Keratinocyte (primary cell): ENCODE measurements around the gene SLC35E2B. TPM values are rescaled to one million over a fixed set of nuclear protein-coding genes. Genes with fewer than 3 reads are reported as not detected.

Source experiments
- DNase-seq: peaks from one replicate; pipeline ENCODE4 v3.0.0-alpha.2; 2011; ENCODE audit warnings: low read depth, missing footprints, low spot score
- FAIRE-seq: peaks from 2 replicates; lab custom pipeline; 2011; peaks lifted over from hg19 to GRCh38; lab: Jason Lieb, UNC
- H2AFZ ChIP-seq: 2 replicates; pipeline ENCODE4 v1.6.0; 2012; ENCODE audit warnings: low read length, control low read depth, inconsistent platforms; ENCODE audit not compliant: control insufficient read depth
- H3K27ac ChIP-seq: 2 replicates; pipeline ENCODE4 v1.5.1; 2011; ENCODE audit warnings: low read length; ENCODE audit not compliant: control insufficient read depth, insufficient read depth
- H3K27me3 ChIP-seq: 3 replicates; pipeline ENCODE4 v1.6.0; 2011; ENCODE audit warnings: low read length; ENCODE audit not compliant: control insufficient read depth, insufficient read depth; ENCODE audit errors: extremely low read depth
- H3K36me3 ChIP-seq, 2 experiments: 2 replicates in 1 of 2; 3 replicates in 1 of 2; pipeline ENCODE4 v1.5.1; 2011; ENCODE audit warnings: low read length in 2 of 2, mild to moderate bottlenecking in 1 of 2; ENCODE audit not compliant: control insufficient read depth in 2 of 2, insufficient read depth in 2 of 2; ENCODE audit errors: extremely low read depth in 1 of 2
- H3K4me1 ChIP-seq: 3 replicates; pipeline ENCODE4 v1.5.1; 2011; ENCODE audit warnings: low read length; ENCODE audit not compliant: control insufficient read depth, insufficient read depth; ENCODE audit errors: extremely low read depth
- H3K4me2 ChIP-seq: 3 replicates; pipeline ENCODE4 v1.6.0; 2011; ENCODE audit warnings: low read depth, low read length; ENCODE audit not compliant: control insufficient read depth, insufficient read depth; ENCODE audit errors: extremely low read depth
- H3K4me3 ChIP-seq, 3 experiments: fragments of 200-600 bp in 1 of 3; sonication (generic) in 1 of 3; 2 replicates in 2 of 3; 3 replicates in 1 of 3; pipeline ENCODE4 v1.5.1; 2011 to 2016; ENCODE audit warnings: low read length in 3 of 3, mild to moderate bottlenecking in 3 of 3, control low read depth in 2 of 3, inconsistent platforms in 1 of 3, low read depth in 1 of 3, mixed read lengths in 1 of 3, mixed run types in 1 of 3, moderate library complexity in 1 of 3; ENCODE audit not compliant: control insufficient read depth in 2 of 3, insufficient read depth in 2 of 3; ENCODE audit errors: extremely low read depth in 1 of 3
- H3K79me2 ChIP-seq: 2 replicates; pipeline ENCODE4 v1.6.0; 2012; ENCODE audit warnings: low read length; ENCODE audit not compliant: control insufficient read depth, insufficient read depth
- H3K9ac ChIP-seq: 3 replicates; pipeline ENCODE4 v1.6.0; 2011; ENCODE audit warnings: low read length; ENCODE audit not compliant: control insufficient read depth, insufficient read depth; ENCODE audit errors: extremely low read depth
- H3K9me1 ChIP-seq: 3 replicates; pipeline ENCODE4 v1.6.0; 2011; ENCODE audit warnings: low read length; ENCODE audit not compliant: control insufficient read depth, insufficient read depth; ENCODE audit errors: extremely low read depth
- H3K9me3 ChIP-seq: 2 replicates; pipeline ENCODE4 v1.5.1; 2012; ENCODE audit warnings: low read depth, low read length; ENCODE audit not compliant: control insufficient read depth
- H4K20me1 ChIP-seq: 3 replicates; pipeline ENCODE4 v1.6.0; 2011; ENCODE audit warnings: low read length; ENCODE audit not compliant: control insufficient read depth, insufficient read depth; ENCODE audit errors: extremely low read depth
- EZH2 ChIP-seq: IDR thresholded peaks from one replicate; pipeline ENCODE4 v1.6.1; 2012; ENCODE audit warnings: inconsistent platforms, mild to moderate bottlenecking, low read length, moderate library complexity
- dilution Hi-C: fragments of 300-500 bp; cut with MboI; formaldehyde crosslinking; loops from one replicate; pipeline ENCODE4 v1.7.0; 2020; ENCODE audit warnings: low sequenced_read_pairs; ENCODE audit not compliant: extremely low pct_ligation_motif_present
- polyA plus RNA-seq, 5 experiments: library from polyadenylated mRNA; depleted of rRNA in 3 of 5; stranded (reverse) in 3 of 5; stranded (forward) in 1 of 5; unstranded in 1 of 5; fragments of >200 nt; gene quantifications; 1 replicate in 1 of 5; 2 replicates in 3 of 5; 3 replicates in 1 of 5; pipeline versions ENCODE4 v1.2.1 to v1.2.3, GENCODE V29; 2011 to 2012; ENCODE audit warnings: missing spikeins in 2 of 5, low read depth in 1 of 5, low replicate concordance in 1 of 5
- TF ChIP-seq, protein P1 (sequence below), 3 experiments: IDR thresholded peaks in 1 of 3; conservative IDR thresholded peaks in 1 of 3; optimal IDR thresholded peaks in 1 of 3; 2 replicates in 2 of 3; 3 replicates in 1 of 3; pipeline versions ENCODE3 to v1.5.1; 2011; ENCODE audit warnings: low read length in 3 of 3, mild to moderate bottlenecking in 3 of 3, moderate library complexity in 2 of 3, control low read depth in 1 of 3, inconsistent platforms in 1 of 3; ENCODE audit not compliant: insufficient read depth in 2 of 3; ENCODE audit errors: extremely low read depth in 1 of 3

Gene SLC35E2B
- polyA plus RNA-seq, 1 donor (not counting 4 experiments of a cell fraction or from before 2014, with no cell fraction given): 10.3 TPM

DNA sequence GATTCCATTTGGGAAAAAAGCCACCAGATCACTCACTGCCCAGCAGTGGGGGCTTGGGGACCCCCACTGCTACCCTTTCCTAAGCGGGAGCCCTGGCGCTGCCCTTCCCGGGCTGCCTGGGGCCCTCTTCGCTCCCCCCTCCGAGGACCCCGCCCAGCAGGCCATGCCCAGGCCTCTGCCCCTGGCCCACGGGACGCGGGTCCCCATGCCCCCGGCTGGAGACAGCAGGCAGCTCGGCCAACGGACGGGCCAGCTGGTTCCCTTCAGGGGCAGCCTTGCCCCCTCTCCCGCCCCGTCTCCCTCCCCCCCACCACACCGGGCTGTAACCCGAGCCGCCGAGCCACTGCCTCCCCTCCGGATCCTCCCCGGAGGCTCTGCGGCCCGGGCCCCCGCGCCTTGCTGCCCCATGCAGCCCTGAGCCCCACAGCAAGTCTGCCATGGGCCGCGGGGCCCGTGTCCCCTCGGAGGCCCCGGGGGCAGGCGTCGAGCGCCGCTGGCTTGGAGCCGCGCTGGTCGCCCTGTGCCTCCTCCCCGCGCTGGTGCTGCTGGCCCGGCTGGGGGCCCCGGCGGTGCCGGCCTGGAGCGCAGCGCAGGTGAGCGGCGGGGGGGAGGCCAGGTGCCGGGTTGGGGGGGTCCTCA lies 60.7 kb downstream of the SLC35E2B start, which contains the start of gene MMP23B:
Gene MMP23B, plus strand, starts transcription at position 392 of the 639 bp plus-strand sequence. Its CDS starts 46 bp downstream, at position 438.
- Histone ChIP-seq H3K4me2 (no peak within 1 kb of the TSS), H3K4me1 (peaks cover 18% of the 10 kb centered on the region), H3K27ac (no peak within 1 kb of the TSS), H2AFZ (no peak within 1 kb of the TSS), H3K36me3 (no peaks in the 10 kb centered on the region), H3K9me3 (no peaks in the 10 kb centered on the region), H3K27me3 (peaks cover 15% of the 10 kb centered on the region), H3K79me2 (no peaks in the 10 kb centered on the region), H3K4me3 (no peak within 1 kb of the TSS), H3K9ac (no peak within 1 kb of the TSS), H4K20me1 (no peaks in the 10 kb centered on the region), H3K9me1 (no peaks in the 10 kb centered on the region)
- no peak for DNase-seq
- dilution Hi-C loops: no loop called here
- no peak for FAIRE-seq
- TF ChIP-seq EZH2: peak; percentile 32
- TF ChIP-seq, protein P1, sequence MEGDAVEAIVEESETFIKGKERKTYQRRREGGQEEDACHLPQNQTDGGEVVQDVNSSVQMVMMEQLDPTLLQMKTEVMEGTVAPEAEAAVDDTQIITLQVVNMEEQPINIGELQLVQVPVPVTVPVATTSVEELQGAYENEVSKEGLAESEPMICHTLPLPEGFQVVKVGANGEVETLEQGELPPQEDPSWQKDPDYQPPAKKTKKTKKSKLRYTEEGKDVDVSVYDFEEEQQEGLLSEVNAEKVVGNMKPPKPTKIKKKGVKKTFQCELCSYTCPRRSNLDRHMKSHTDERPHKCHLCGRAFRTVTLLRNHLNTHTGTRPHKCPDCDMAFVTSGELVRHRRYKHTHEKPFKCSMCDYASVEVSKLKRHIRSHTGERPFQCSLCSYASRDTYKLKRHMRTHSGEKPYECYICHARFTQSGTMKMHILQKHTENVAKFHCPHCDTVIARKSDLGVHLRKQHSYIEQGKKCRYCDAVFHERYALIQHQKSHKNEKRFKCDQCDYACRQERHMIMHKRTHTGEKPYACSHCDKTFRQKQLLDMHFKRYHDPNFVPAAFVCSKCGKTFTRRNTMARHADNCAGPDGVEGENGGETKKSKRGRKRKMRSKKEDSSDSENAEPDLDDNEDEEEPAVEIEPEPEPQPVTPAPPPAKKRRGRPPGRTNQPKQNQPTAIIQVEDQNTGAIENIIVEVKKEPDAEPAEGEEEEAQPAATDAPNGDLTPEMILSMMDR (optimal IDR thresholded peaks at IDR 0.05 in 1 of 3, IDR thresholded peaks at IDR 0.05 in 1 of 3, conservative IDR thresholded peaks at IDR 0.05 in 1 of 3; ENCODE audit: extremely low read depth in 1 of 3, insufficient read depth in 2 of 3, low read length in 3 of 3): no peak

DNA sequence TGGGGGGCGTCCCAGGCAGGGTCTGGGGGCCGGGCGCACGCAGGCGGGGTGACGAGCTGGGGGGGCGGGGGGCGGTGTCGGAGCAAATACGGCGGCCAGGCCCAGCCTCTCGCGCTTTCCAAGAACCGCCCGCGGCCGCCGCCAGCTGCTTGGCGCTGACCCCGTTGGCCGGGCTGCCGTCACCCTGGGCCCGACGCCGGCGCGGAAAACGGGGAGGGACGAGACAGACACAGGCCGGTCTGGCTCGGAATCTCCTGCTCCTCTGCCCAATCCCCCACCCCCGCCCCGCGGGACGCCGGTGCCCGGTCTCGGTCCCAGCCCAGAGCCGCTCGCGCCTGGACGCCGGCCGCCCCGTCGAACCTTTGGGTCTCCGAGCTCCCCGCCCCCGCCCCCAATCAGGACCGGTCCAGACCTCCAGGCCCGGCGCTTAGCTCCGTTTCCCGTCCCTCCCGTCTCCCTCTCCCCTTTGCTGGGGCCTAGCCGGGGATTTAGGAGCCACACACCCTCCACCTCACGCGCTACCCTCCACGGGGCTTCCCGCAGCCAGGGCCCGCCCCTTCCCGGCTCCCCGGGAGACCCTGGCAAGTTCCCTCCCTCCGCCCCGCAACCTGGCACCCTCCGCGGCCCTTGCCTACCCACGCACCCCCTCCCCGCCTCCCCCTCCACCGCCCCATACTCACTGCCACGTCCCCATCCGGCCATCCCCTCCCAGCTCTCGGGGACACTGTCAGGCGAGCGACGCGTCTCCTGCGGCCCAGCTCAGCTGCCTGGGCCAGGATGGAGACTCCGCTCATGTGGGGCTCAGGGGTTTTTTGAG lies 61.4 kb downstream of the SLC35E2B start:
- DNase-seq (no peak), FAIRE-seq (no peak)
- Histone ChIP-seq H3K4me1 (peaks cover 18% of the 10 kb centered on the region), H3K9me3 (no peaks in the 10 kb centered on the region), H3K9ac (no peak overlapping the region), H3K9me1 (no peaks in the 10 kb centered on the region), H3K36me3 (no peaks in the 10 kb centered on the region), H3K27me3 (peaks cover 15% of the 10 kb centered on the region), H3K27ac (no peak overlapping the region), H3K79me2 (no peaks in the 10 kb centered on the region), H4K20me1 (no peaks in the 10 kb centered on the region), H3K4me2 (no peak overlapping the region), H3K4me3 (no peak overlapping the region), H2AFZ (no peak overlapping the region)
- no peak for TF ChIP-seq EZH2
- TF ChIP-seq, protein P1 (optimal IDR thresholded peaks at IDR 0.05 in 1 of 3, IDR thresholded peaks at IDR 0.05 in 1 of 3, conservative IDR thresholded peaks at IDR 0.05 in 1 of 3; ENCODE audit: extremely low read depth in 1 of 3, insufficient read depth in 2 of 3, low read length in 3 of 3): no peak
- dilution Hi-C loops: no loop called here
